HG03135 (cell line): ENCODE results near the gene CD3D.
"Not testable (repeated sequence)": the region's sequence is repeated elsewhere in the genome, so short reads cannot be mapped to it uniquely, and the experiment has no call there.

Experiments used
- ATAC-seq: cut with Tn5 transposase; IDR thresholded peaks from one replicate; pipeline ENCODE4 v1.9.1; 2021; ENCODE audit warnings: mild to moderate bottlenecking, moderate library complexity; ENCODE audit not compliant: unreplicated experiment

CD3D gene

GRCh38 chr11:118339281-118339961 is 3.1 kb downstream of the CD3D start:
- no peak for ATAC-seq

DNA sequence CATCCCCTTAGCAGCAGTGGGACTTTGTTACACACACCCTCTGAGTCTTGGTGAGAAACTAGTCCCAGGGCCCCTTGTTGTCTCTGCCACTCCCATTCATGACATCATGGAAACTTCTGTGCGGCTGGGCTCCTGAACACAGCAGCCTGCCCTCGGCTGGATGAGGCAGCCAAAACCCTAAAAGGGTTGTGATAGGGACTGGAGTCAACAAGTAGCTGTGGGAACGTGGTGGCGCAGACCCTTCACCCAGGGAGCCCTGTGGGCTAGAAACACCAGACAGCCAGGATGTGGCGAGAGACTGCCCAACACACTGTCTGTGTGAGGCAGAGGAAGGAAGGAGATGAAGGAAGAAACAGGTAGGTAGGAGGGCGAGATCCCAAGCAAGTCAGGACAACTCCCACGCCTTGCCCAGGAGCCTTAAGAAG is 3.9 kb downstream of the CD3D start:
- ATAC-seq, result no peak

- ATAC-seq, result no peak
Observed at GRCh38 chr11:118334745-118335144, 7.8 kb downstream of the CD3D start.

- ATAC-seq, result no peak
Observed at GRCh38 chr11:118328745-118329144, 13.8 kb downstream of the CD3D start.

DNA sequence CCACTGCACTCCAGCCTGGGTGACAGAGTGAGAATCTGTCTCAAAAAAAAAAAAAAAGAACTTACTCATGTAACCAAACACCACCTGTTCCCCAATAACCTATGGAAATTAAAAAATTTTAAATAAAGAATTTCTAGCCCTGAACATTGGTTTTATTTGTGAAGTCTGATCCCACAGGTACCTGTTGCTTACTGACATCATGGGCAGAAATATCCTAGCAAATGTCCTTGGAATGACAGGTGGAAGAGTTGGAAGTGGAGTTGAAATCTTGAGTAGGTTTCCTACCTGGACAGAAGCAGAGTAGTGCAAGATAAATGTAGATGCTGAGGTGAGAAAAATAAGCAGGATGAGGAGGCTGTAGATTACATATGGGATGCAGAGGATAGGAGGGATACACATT is 17.2 kb downstream of the CD3D start:
- ATAC-seq, result no peak

GRCh38 chr11:118322721-118323120 is 19.8 kb downstream of the CD3D start:
- no peak for ATAC-seq

DNA sequence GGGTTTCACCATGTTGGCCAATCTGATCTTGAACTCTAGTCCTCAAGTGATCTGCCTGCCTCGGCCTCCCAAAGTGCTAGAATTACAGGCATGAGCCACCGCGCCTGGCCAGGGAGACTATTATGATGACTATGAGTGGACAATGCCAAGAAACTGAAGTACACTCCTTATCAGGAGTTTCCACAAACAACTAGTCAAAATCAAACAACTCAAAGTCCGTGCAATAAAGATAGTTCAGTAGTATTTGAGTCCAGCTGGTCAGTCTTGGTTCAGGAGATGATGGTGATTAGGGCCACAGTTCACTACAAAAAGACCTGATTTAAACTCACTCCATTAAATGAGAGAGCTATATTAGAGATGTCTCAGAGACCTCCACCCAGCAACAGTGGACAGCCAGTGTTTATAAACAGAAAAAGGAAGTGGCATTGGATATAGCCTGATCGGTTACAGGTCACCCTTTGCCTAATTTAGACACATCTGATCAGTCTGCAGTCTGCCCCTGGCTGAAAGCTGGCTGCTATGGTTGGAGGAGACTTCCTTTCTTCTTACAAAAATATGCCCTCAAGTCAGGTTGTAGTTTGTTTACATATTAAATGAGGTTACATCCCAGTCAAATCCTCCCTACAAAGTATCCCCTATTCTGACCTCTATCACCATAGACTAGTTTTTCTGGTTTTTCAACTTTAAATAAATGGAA is 21.0 kb downstream of the CD3D start:
- no peak for ATAC-seq

GRCh38 chr11:118320515-118320914 is 22.0 kb downstream of the CD3D start:
- ATAC-seq, result no peak

DNA sequence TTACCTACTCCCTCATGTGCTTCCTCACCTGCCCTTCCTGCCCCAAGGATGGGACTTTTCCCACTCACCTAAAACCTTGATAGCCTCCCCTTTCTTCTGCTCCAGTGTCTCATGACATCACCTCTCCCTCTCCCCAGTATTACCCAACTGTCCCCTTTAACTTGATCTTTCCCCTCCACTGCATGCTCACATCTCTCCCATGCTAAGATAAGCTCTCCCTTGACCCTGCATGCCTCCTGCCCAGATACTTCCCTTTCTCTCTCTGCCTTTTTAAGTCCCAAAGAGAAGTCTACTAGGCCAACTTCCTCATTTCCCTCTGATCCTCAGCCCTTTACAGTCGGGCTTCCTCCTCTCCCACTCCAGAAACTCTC is 23.2 kb downstream of the CD3D start:
- no peak for ATAC-seq

GRCh38 chr11:118318581-118319336 is 23.7 kb downstream of the CD3D start:
- no peak for ATAC-seq

DNA sequence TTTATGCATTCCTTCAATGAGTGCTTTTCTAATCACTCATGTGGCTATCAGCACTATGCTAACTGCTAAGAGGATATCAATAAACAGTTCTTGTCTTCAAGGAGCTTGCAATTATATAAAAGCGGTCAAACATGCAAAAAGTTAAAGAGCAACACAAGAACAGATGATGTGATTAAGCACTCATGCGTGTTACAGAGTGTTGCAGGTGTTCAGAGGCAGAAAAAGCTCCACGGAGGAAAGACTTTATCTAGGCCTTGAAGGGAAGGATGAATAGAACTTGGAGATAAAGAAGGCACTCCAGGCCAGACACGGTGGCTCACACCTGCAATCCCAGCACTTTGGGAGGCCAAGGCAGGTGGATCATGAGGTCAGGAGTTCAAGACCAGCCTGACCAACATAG is 24.4 kb downstream of the CD3D start:
- ATAC-seq, result no peak

DNA sequence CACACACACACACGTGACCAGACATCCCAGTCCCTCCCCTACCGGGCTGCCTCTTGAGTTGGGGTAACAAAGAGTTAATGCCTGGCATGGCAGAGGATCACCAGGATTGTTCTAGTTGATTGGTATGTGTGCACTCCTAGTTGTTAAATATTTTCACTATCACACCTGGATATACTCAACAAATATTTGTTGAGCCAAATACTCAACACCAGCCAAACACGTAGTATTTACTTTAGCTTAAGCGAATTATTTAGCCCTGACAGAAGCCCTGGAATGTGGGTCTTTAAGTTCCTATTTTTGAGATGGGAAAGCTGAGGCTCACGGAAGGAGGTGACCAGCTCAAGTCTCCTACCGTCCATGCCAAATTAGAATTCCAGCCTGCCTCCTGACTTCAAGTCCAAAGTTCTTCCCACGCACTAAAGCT is 27.5 kb downstream of the CD3D start:
- ATAC-seq, result no peak

- no peak for ATAC-seq
Observed at GRCh38 chr11:118313242-118313641, 29.3 kb downstream of the CD3D start.

- ATAC-seq, result no peak
Observed at GRCh38 chr11:118312328-118312727, 30.2 kb downstream of the CD3D start.

- no peak for ATAC-seq
Observed at GRCh38 chr11:118311518-118311917, 31.0 kb downstream of the CD3D start.

DNA sequence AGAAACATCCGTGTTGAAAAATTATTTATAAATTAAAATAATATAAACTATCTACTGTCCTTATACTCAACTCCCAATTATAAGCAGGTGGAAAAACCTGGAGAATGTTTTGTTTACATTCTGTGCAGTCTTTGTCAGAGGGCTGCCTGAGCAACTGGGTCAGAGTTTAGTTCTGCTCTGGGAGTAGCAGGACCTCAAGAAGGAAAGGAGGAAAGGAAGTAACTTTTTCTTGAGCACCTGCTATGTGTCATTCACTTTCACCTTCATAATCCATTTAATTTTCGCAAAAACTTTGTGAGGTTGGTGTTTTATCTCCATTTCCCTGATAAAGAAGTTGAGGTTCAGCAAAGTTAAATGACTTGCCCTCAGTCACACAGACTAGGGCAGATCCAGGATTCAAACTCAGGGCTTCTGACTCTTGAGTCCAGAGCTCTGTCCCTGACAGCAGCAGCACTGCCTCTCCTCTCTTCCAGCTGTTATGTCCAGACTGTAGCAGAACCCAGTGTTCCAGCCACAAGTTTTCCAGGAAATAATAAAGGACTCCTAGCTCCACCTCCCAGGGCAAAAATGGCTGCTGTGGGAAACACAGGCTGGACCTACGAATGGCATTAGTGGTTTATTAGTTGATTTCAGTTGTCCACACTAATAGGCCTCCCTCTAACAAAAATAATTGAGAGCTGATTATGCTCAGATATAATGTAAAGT is 31.6 kb downstream of the CD3D start:
- ATAC-seq, result no peak

DNA sequence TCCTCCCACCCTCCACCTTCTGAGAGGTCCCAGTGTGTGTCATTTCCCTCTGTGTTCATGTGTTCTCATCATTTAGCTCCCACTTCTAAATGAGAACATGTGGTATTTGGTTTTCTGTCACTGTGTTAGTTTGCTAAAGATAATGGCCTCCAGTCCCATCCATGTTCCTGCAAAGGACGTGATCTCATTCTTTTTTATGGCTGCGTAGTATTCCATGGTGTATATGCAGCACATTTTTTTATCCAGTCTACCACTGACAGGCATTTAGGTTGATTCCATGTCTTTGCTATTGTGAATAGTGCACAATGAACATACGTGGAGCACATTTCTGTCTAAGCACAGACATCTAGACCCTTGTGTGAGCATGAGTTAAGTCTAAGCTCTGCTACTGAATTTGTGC is 32.2 kb downstream of the CD3D start:
- ATAC-seq, result no peak

- ATAC-seq, result not testable (repeated sequence)
Observed at GRCh38 chr11:118308995-118309528, 33.4 kb downstream of the CD3D start.

- ATAC-seq, result no peak
Observed at GRCh38 chr11:118306556-118306955, 35.9 kb downstream of the CD3D start.

- ATAC-seq, result no peak
Observed at GRCh38 chr11:118305726-118306125, 36.8 kb downstream of the CD3D start.
